NCI-H774 (cell line): ENCODE results near the gene POM121C.
"Not testable (repeated sequence)": the region's sequence is repeated elsewhere in the genome, so short reads cannot be mapped to it uniquely, and the experiment has no call there.

ENCODE experiments used
- DNase-seq: peaks from one replicate; lab custom pipeline; 2025; lab: John Stamatoyannopoulos, UW

POM121C gene

DNA sequence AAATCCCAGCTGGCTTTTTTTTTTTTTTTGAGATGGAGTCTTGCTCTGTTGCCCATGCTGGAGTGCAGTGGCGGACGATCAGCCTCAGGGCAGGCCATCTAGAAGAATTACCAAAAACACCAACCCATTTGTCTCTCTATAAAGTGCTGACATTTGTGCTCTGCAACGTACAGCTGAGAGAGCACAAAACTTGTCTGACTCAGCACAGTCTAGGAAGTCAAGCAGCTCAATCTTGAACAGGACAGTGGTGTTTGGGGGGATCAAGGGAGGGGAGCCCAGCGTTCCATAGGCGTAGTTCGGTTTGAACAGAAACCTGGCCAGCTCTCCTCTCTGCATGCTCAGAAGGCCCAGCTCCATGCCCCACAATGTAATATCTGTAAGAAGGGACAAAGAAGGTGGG is 92.9 kb downstream of the POM121C start:
- not testable (repeated sequence) for DNase-seq

GRCh38 chr7:75374519-75375317 is 111.4 kb downstream of the POM121C start:
- not testable (repeated sequence) for DNase-seq

DNA sequence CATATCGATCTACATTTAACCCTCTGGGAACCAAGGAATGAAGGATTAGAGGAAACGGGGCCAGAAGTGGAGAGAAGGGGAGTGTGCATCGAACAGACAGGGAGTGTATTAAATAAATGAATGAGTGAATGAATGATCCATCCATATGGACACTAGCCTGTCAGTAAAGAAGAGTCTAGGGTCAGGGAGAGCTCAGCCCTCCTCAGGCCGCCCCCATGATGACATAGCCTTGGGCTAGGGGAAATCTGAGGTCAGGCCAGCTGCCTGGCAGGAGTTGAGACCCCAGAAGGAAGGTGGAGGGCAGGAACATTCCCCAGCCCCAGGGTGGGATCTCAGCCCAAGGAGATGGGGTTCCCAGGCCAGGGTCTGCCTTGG is 112.0 kb downstream of the POM121C start:
- DNase-seq, result not testable (repeated sequence)

DNA sequence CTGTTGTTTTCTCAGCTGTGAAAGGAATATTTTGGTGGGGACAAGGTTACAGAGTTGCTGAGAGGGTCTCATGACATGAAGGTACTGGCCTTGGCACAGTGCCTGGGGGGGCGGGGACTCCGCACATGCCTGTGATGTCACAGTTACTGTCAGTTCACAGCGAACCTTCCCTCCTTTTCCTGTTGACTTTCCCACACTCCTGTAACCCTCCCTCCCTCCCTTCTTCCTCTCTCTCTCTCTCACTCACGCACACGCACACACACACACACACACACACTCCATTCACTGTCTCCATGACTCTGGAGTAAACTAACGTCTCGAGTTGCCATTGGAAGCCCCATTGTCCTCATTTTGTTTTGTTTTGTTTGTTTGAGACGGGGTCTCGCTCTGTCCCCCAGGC is 118.8 kb downstream of the POM121C start:
- DNase-seq, result not testable (repeated sequence)
